GM19467 (cell line): ENCODE results near the gene MC1R.
A peak's percentile ranks its signal among the peaks of the same experiment; 100 is the strongest.
"Not testable (repeated sequence)": the region's sequence is repeated elsewhere in the genome, so short reads cannot be mapped to it uniquely, and the experiment has no call there.

Experiments used
- ATAC-seq: cut with Tn5 transposase; IDR thresholded peaks from one replicate; pipeline ENCODE4 v1.9.1; 2021; ENCODE audit warnings: mild to moderate bottlenecking, moderate library complexity; ENCODE audit not compliant: unreplicated experiment

The MC1R gene

DNA sequence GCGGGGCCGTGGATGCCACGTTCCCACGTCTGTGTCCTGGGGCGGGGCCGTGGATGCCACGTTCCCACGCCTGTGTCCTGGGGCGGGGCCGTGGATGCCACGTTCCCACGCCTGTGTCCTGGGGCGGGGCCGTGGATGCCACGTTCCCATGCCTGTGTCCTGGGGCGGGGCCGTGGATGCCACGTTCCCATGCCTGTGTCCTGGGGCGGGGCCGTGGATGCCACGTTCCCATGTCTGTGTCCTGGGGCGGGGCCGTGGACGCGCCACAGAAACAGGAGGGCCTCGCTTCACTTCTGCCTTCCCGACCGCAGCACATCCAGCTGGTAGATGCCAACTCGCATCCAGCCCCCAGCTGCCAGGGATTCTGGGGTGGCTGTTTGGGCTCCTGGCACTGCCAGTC, 15.4 kb downstream of the MC1R start:
- not testable (repeated sequence) for ATAC-seq

DNA sequence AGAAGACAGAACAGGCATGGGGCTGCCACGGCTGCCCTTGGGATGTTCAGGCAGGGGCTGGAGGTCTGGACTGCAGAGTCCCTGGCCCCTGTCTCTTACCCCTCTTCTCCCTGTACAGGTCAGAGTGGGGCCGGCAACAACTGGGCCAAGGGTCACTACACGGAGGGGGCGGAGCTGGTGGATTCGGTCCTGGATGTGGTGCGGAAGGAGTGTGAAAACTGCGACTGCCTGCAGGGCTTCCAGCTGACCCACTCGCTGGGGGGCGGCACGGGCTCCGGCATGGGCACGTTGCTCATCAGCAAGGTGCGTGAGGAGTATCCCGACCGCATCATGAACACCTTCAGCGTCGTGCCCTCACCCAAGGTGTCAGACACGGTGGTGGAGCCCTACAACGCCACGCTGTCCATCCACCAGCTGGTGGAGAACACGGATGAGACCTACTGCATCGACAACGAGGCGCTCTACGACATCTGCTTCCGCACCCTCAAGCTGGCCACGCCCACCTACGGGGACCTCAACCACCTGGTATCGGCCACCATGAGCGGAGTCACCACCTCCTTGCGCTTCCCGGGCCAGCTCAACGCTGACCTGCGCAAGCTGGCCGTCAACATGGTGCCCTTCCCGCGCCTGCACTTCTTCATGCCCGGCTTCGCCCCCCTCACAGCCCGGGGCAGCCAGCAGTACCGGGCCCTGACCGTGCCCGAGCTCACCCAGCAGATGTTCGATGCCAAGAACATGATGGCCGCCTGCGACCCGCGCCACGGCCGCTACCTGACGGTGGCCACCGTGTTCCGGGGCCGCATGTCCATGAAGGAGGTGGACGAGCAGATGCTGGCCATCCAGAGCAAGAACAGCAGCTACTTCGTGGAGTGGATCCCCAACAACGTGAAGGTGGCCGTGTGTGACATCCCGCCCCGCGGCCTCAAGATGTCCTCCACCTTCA, 16.2 kb downstream of the MC1R start:
- no peak for ATAC-seq

DNA sequence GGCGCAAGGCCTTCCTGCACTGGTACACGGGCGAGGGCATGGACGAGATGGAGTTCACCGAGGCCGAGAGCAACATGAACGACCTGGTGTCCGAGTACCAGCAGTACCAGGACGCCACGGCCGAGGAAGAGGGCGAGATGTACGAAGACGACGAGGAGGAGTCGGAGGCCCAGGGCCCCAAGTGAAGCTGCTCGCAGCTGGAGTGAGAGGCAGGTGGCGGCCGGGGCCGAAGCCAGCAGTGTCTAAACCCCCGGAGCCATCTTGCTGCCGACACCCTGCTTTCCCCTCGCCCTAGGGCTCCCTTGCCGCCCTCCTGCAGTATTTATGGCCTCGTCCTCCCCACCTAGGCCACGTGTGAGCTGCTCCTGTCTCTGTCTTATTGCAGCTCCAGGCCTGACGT, 17.0 kb downstream of the MC1R start:
- ATAC-seq: not testable (repeated sequence)

DNA sequence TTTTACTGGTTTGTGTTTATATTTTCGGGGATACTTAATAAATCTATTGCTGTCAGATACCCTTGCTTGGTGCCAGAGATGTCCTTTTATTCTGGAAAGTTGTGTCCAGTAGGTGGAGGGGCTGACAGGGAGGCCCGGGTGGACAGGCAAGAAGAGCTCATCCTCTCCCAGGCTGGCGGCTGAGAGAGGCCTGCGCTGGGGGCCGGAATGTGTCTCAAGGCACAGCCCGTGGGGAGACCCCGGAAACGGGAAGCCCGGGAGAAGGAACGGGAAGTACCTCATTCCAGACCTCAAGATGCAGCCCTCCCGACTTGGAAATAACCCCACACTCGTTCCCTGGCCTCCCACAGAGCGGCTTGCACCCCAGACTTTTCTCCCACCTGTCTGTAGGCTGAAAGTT, 17.4 kb downstream of the MC1R start:
- no peak for ATAC-seq

DNA sequence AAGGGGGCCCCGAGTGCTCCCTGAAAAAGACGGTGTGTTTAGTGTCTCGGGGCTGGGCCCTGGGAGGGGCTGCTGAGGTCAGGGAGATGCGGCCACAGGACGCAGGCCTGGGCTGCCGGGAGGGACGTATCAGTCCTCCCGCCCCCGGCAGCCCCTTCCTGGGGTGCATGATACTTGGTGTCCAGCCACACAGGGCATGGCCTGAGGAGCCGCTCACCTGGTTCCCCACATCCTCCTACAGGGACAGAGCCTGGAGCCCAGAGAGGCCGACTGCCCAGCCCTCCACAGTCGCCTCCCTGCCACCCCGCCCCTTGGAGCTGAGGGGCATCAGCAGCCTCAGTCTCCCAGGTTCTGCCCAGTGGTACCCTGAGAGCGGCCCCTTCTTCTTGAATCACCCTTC, 17.8 kb downstream of the MC1R start:
- ATAC-seq: no peak

DNA sequence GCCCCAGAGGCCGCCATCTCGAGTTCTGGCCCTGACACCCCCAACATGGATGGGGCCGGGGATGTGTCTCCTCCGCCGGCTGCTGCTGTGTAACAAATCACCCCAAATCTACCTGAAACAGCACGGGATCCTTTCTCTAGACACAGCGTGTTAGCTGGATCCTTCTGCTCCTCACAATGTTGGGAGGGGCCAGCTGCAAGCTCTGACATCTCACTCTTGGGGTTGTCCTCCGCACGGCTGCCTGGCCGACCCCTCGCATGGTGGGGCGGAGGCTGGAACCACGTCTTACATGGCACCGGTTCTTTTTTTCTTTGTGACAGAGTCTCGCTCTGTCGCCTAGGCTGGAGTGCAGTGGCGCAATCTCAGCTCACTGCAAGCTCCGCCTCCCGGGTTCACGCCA, 18.3 kb downstream of the MC1R start:
- ATAC-seq: no peak

DNA sequence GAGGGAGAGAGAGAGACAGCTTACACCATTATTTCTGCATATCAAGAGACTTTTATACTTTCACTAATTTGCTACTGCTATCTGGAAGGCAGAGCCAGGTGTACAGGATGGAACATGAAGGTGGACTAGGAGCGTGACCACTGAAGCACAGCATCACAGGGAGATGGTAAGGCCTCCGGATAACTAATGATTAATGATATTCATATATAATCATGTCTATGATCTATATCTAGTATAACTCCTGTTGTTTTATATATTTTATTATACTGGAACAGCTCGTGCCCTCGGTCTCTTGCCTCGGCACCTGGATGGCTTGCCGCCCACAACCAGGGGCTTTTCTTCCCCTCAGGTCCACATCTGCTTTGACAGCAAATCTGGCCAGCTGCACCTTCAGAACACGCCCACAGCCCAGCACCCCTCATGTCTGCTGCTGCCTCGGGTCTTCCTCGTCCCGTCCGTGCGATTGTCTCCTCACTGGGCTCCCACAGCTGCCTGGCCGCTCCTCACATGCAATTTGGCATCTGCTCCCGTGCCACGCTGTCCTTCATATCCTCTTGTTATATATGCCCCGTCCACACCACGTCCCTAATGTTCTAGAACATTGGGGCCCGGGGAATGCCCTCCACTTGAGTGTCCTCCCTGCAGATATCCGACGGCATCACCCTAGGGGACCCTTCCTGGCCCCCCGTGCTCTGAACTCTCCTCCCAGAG, 19.7 kb downstream of the MC1R start:
- no peak for ATAC-seq

DNA sequence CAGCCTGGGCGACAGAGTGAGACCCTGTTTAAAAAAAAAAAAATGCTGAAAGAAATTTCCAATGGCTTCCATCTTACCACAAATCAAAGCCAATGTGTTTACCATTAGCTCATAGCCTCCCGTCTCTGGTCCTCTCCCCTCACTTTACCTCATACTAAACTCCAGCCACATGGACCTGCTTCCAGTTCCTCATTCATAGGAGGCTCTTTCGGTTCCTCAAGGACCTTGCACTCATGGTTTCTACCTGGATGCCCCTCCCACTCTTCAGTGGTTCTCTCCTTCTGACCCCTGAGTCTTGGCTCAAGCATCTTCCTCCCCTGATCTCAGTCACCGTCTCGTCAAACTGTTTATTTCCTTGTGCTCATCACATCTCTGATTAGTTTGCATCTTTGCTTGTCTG, 26.1 kb downstream of the MC1R start:
- ATAC-seq: no peak

DNA sequence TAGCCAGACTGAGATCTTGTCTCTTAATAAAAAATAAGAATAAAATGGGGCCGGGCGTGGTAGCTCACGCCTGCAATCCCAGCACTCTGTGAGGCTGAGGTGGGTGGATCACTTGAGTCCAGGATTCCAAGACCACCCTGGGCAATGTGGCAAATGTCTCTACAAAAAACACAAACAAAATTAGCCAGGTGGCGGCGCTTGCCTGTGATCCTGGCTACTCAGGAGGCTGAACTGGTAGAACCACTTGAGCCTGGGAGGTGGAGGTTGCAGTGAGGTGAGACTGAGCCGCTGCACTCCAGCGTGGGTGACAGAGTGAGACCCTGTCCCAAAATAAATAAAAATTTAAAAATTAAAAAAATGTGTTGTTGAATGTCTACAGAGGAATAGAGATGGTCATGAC, 27.0 kb downstream of the MC1R start:
- ATAC-seq: no peak

DNA sequence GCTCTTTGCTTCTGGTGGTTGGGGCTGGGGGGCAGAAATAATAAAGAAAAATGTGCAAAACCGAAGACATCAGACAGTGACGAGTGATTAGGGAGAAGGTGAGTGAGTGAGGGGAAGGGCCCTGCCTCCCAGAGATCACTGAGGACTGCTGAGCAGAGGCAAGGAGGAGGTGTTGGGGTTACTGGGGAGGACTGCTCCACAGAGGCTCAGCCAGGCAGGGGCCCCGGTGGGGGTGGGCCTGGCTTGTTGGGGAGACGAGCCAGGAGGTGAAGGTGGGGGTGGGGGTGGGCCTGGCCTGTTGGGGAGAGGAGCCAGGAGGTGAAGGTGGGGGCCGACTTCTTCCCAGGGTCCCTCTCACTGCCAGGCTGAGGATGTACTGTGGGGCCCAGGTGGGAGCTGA, 27.9 kb downstream of the MC1R start:
- no peak for ATAC-seq

DNA sequence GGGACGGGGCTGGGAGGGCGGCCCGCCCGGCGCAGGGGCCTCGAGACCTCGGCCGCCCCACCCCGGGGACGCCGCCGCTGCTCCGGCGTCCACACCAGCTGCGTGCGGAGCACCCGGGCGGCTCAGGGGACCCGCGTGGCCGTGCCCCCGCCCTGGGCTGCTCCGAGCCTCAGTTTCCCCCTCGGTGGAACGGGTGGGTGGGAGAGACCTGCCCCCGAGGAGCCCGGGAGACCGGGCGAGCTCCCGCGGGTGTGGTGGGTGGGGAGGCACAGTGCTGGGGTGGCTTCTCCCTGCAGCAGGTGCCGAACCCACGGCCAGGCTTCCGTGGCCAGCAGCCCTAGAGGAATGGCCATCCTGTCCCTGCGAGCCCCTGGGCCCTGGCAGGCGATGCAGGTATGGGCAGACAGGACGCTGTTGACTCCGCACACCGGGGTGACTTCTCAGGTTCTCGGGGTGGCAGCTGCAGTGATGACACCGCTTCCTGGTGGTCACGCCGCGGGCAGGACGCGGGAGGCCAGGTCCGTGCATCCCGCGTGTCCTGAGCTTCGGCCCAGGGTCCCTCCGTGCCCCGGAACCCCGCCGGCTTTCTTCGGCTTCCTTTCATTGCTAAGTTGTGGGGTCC, 30.6 kb downstream of the MC1R start:
- ATAC-seq: no peak

DNA sequence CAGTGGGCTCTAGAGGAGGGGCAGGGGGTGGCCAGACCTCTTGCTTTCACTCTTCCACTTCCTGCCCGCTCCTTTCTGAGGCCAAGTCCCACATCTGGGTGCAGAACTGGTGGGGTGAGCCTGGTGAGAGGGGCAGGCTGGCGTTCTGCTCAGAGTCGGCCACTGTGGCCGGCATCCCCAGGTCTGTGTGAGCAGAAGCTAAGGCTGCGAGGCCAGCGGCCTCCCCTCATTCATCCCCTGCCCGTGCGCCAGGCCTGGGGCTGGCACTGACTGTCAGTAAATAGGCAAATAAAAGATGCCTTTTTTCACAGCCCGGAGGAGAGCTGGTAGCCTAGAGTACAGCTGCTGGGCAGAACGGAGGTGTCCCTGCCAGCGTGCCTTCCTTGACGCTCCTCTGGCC, 31.1 kb downstream of the MC1R start:
- no peak for ATAC-seq

DNA sequence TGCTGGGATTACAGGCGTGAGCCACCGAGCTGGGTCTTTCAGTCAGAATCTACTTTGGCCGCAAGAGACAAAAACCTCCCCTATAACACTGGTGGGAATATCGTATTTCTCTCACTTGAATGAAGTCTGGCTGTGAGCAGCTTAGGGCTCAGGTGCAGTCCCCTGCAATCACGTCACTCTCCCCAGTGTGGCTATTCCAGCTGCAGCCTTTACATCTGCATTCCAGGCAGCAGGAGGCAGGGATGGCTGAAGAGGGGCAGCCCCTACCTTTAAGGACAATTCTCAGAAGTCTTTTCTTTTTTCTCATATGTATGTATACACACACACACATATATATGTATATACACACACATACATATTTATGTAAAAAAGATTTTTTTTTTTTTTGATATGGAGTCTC, 32.8 kb downstream of the MC1R start:
- no peak for ATAC-seq

DNA sequence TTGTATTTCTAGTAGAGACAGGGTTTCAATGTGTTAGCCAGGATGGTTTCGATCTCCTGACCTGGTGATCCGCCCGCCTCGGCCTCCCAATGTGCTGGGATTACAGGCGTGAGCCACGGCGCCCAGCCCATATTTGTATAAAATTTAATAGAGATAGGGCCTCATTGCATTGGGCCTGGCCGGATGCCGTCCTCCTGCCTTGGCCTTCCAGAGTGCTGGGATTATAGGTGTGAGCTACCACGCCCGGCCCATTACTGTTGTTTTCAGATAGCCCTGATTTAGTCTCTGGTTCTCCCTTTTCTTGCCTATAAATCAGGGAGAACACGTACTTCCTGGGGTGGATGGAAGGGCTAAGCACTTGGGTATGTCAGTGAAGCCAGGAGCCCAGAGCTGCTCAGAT, 33.4 kb downstream of the MC1R start:
- no peak for ATAC-seq

DNA sequence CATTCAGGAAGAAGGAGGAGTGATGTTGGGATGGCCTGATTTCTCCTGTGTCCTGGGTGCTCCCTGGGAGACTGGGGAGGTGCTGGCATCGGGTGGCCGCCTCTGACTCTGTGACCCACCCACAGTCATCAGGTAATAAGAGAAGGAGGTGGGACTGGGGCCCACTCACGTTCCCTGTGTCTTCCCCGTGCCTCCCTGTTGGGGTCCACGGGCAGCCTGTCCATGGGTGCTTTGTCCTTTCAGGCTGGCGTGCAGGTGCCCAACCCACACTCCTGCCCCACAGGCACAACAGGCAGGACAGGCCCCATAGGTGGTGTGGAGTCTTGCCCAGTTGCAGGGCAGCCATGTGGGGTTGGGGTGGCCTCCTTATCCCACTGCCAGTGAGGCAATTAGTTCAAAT, 33.9 kb downstream of the MC1R start:
- ATAC-seq: no peak

DNA sequence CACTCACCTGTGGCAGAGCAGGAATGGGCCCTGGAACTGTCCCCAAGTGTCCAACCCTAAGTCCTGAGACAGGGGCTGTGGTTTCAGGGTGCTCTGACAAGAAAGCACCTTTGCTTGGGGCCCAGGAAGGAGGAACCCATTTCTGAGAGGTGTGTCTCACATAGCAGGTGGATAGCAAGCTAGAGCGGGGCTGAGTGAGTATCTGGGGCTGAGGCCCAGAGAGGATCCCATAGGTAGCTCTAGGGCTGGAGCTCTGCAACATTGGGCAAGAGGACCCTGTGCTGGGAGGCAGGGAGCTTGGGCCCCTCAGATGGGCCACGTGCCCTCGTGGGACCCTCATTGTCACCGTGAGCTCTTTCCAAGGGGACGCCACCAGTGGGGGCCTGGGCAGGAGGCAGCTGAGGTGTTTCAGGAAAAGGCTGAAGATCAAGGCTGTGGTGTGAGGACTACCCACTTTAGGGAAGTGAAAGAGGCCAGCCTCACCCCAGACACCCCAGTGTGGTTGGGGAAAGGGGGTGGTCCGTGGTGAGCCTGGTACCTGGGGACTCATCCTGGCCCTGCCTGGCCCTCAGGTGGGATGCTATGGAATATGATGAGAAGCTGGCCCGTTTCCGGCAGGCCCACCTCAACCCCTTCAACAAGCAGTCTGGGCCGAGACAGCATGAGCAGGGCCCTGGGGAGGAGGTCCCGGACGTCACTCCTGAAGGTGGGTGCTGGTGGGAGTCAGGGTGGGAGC, 35.2 kb downstream of the MC1R start:
- peak; percentile 50 for ATAC-seq

DNA sequence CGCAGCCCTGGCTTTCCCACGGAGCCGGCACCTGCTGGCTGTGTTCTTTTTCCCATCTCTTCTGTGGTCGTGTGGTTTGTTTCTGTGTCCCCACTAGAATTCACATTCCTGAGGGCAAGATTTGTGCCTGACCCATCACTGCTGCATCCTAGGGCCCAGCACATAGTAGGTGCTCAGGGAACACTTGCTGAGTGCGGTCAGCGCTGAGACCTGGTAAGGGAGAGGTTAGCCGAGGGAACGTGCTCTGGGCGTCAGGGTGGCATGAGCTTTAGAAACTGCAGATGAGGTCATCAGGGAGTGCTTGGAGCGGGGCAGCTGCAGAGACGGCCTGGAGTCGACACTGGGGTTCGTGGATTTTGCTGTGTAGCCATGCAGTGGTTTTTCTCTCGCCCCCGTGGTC, 35.8 kb downstream of the MC1R start:
- ATAC-seq: no peak

DNA sequence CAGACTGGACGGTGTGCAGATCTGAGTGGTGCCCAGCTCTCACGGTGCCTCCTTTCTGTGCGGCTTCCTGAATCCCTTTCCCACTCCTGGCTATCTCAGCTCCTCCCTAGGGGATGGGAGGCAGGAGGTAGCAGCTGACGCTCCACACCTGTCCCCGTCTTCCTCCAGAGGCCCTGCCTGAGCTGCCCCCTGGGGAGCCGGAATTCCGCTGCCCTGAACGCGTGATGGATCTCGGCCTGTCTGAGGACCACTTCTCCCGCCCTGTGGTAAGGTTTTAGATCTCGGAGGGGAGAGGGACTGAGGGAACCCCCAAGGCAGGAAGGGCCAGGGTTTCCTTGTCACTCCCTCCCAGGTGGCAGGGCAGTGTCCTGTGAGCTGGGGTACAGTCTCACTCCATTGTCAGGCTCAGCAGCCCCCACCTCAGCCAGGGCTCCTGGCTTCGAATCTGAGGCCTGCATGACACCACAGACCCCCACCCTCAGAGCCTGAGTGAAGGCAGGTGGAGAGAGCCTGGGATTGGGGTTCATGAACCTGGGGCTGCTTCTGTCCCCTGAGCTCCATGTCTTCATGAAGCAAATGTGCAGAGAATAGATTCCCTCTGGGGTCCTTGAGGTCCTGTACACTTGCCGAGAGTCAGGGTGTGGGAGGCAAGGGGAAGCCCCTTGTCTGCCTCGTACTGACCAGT, 36.5 kb downstream of the MC1R start:
- no peak for ATAC-seq

DNA sequence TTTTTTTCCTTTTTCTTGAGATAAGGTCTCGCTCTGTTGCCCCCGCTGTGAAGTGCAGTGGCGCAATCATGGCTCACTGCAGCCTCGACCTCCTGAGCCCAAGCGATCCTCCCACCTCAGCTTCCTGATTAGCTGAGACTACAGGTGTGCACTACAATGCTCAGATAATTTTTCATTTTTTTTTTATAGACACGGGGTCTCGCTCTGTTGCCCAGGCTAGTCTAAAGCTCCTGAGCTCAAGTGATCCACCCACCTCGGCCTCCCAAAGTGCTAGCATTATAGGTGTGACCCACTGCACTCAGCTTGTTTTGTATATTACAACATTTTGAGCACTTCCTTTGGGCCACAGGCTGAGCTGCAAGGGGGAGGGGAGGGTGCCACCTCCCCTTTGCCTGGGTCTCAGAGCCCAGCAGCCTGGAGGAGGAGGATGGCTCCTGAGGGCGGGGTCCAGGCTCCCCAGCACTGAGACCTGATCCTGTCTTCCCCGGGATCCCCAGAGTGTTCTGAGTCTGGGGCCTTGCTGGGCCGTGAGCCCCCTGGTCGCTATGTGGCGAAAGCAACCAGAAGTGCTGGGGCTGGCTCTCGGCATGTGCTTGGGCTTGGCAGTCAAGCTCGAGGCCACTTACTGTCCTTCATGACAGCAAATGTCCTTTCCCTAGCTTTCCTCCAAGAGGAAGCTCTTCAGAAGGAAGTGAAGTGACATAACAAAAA, 38.0 kb downstream of the MC1R start:
- no peak for ATAC-seq

DNA sequence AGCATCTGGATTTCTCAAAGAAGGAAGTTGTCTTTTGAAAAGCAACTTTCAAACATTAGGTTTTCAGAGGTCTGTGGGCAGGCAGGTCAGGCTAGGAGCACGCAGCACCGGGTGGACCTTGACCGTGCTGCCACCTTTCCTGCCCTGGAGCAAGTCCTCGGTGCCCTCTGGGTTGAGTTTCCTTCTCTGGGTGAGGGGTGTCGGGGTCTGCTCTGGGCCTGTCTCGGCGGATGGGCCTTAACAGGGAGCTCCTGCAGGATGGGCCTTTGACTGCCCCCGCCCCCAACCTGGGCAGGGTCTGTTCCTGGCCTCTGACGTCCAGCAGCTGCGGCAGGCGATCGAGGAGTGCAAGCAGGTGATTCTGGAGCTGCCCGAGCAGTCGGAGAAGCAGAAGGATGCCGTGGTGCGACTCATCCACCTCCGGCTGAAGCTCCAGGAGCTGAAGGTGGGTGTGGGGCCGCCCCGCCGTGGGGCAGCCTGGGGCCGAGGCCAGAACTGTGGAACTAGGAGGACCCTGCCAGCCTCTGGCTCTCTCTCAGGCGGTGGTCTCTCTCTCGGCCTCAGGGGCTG, 38.6 kb downstream of the MC1R start:
- no peak for ATAC-seq
